ENCODE measurements around the gene MON2. TPM values are rescaled to one million over a fixed set of nuclear protein-coding genes. Genes with fewer than 3 reads are reported as not detected.

MON2 gene
- total RNA-seq, 1 donor from 2014 or later = 128 TPM

Small RNA genes lying within 50 kb of the gene (small RNA-seq; reads per million reads assigned to genes)
- gene MIRLET7I (ENCODE audit: low replicate concordance) (6,715 reads per million, percentile 100 among the genes with 10 or more reads in this experiment), gene RNU6-399P (ENCODE audit: low replicate concordance) (not detected)

Other genes with a start within 250 kb of the MON2 start
- 96.3 TPM for gene USP15, start 206.4 kb upstream of the MON2 start, total RNA-seq

All from skin of body (tissue), 2 donors.